HG02943 (cell line): ENCODE results near the gene KIAA0232.
"Not testable (repeated sequence)": the region's sequence is repeated elsewhere in the genome, so short reads cannot be mapped to it uniquely, and the experiment has no call there.

Experiments used
- ATAC-seq: cut with Tn5 transposase; IDR thresholded peaks from one replicate; pipeline ENCODE4 v1.9.1; 2021; ENCODE audit warnings: mild to moderate bottlenecking, low read depth, moderate library complexity; ENCODE audit not compliant: unreplicated experiment

The KIAA0232 gene

DNA sequence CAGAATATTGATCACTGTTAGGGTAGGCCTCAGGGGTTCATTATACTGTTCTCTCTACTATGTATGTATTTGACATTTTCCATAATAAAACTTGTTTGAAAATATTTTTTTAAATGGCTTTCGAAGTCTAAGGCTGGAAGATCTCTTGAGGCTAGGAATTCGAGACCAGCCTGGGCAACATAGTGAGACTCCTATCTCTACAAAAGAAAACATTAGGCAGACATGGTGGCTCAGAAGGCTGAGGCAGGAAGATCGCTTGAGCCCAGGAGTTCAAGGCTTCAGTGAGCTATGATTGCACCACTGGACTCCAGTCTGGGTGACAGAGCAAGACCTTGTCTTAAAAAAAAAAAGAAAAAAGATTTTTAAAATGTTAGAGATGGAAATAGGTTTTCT, 111.6 kb downstream of the KIAA0232 start:
- no peak for ATAC-seq

GRCh38 chr4:6894528-6895498, 112.3 kb downstream of the KIAA0232 start:
- no peak for ATAC-seq

GRCh38 chr4:6896035-6896434, 113.5 kb downstream of the KIAA0232 start:
- no peak for ATAC-seq

GRCh38 chr4:6898763-6899162, 116.2 kb downstream of the KIAA0232 start:
- no peak for ATAC-seq

DNA sequence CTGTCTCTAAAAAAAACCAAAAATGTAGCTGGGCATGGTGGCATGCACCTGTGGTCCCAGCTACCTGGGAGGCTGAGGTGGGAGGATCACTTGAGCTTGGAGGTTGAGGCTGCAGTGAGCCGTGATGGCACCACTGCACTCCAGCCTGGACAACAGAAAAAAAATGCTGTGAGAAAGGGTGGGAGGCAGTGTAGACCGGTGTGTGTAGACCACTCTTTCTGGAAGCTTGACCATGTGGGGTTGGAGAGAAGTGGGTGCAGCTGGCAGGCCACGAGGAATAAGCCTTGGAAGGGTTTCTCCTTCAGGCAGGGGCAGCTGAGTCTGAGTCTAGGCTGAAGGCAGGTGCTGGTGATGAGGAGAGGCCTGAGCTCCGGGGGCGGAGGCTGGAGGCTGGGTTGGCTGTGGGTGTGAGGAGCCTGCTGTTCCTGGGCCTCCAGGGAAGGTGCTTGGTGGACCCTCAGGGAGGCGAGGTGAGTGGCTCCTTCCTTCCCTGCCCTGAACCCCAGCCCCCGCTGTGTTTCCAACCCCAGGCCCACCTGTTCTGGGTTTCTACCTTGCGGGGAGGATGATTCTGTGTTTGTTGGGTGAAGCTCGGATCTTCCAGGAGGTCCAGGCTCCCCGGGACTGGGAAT, 117.8 kb downstream of the KIAA0232 start:
- ATAC-seq = no peak

- ATAC-seq = no peak
Observed at GRCh38 chr4:6900956-6901355, 118.4 kb downstream of the KIAA0232 start.

DNA sequence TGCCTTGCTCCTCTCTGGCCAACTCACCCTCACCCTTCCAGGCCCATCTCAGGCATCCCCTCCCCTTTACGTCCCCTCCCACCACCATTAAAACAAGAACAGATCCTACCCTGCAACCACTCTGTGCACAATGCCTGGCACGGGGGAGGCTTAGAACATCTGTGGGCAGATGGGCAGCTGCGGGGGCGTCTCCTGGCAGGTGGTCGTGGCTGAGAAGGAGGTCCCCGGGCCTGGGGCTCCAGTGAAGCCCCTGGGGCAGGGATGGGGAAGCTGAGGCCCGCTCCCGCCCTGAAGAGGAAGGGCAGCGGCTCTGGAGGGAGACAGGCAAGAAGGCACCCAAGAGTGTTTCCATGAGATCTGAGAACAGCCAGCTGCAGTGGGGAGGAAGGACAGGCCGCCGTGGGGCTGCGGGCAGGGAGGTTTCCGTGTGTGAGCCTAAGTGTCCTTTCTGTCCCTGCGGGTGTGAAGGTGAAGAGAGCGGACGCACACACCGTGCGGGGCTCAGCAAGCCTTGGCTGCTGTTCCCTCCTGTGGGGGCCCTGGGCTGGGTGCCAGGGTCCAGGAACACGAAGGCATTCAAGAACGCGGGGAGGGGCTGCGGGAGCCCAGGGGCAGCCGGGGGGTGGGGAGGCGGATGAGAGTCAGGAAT, 119.3 kb downstream of the KIAA0232 start:
- no peak for ATAC-seq

- ATAC-seq = no peak
Observed at GRCh38 chr4:6902318-6903042, 120.0 kb downstream of the KIAA0232 start.

- no peak for ATAC-seq
Observed at GRCh38 chr4:6905516-6906445, 123.3 kb downstream of the KIAA0232 start.

DNA sequence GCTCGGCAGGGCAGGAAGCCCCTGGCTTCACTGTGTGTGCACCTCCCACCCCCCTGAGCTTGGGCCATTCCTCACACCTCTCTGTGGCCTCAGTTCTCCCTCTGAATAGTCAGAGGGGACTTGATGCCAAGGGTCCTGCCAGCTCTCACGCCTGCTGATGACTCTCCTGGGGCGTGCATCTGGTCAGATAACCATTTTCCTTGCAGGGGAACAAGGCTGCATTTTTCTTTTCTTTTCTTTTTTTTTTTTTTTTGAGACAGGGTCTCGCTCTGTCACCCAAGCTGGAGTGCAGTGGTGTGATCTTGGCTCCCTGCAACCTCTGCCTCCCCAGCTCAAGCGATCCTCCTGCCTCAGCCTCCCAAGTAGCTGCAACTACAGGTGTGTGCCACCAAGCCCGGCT, 124.0 kb downstream of the KIAA0232 start:
- ATAC-seq = not testable (repeated sequence)

GRCh38 chr4:6907658-6908191, 125.2 kb downstream of the KIAA0232 start:
- ATAC-seq = no peak

- no peak for ATAC-seq
Observed at GRCh38 chr4:6908432-6909112, 126.0 kb downstream of the KIAA0232 start.

DNA sequence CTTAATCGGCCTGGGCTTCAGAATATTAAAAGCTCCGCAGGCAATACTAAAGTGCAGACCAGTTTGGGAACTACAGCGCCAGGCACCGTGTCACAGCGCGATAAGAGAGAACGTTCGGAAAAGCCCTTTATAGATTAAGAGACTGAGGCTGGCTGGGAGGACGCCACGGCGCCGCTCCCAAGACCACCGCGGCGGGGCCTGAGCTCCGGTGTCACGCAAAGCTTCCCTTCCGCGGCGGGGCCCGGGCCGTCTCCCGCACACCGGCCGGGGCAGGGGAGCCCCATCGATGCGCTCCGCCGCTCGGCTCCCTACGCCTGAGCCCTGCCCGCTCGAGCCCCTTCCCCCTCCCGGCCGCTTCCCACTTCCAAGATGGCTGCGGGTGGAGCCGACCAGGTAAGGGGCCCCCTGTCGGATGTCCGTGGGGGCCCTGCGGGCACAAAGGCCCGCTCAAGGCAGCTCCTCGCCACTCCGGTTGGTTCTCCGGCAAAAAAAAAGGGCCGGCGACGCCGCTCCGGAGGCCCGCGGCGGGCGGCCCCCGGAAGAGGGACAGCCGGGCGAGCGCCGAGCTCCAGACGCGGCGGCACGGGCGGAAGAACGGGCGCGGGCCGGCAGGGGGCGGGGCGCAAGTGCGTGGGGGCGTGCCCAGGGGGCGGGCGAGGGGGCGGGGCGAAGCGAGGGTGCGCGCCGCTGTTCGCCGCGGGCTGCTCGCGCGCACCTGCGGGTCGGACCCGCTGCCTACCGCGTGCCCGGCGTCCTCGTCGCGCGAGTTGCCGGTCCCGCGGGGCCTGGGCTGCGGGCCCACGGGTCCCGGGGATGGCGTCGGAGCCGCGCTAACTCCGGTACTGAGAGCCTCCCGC, 126.8 kb downstream of the KIAA0232 start, which contains the start of gene TBC1D14:
Gene TBC1D14 (plus strand): TSS at position 714 of the 857 bp plus-strand sequence. CDS start 13,564 bp downstream, outside the sequence.
- peak; percentile 85 for ATAC-seq

- ATAC-seq = peak; percentile 37
Observed at GRCh38 chr4:6909970-6910339, 127.4 kb downstream of the KIAA0232 start.

DNA sequence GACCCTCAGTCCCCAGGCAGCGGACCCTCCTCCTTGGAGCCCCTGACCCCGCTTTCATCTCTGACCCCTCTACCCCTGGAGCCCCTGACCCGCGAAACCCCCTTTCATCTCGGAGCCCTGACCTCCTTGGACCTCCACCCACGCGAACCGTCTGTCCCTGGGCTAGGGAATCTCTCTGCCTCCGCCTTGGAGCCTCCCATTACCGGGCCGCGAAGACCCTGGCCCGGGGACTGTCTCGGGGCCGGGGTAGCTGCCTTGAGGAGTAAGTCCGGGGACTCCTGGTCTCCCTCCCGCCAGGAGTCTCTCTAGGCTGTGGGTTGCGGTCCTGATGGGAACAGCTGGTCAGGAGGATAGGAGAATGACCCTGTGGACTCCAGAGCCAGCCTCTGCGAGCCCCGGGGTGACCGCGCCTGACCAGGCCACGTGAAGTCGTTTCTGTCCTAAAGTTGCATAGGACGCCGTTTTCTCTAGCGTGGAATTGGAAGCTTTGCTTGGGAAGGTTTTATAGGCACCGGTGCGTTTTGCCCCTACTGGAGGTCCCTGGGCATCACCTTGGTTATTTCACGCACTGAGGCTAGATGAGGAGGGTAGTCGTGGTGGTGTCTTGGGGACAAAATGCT, 127.9 kb downstream of the KIAA0232 start:
- no peak for ATAC-seq

GRCh38 chr4:6910960-6911874, 128.7 kb downstream of the KIAA0232 start:
- no peak for ATAC-seq
